Measurements from ENCODE around the gene VAV2. TPM values are rescaled to one million over a fixed set of nuclear protein-coding genes. Genes with fewer than 3 reads are reported as not detected.

Gene VAV2
- total RNA-seq, 1 experiment from 2014 or later: 30.7 TPM

- H3K27ac Mint-ChIP-seq (ENCODE audit: unreplicated experiment): no peak overlapping the region
- H3K27me3 Mint-ChIP-seq (ENCODE audit: unreplicated experiment): no peaks in the 10 kb centered on the region
- intact Hi-C loops (cut with micrococcal nuclease; ENCODE audit: unreplicated experiment): no loop called here
- no peaks in the 10 kb centered on the region for H3K9me3 Mint-ChIP-seq (ENCODE audit: low read depth, unreplicated experiment)
- peaks cover 9% of the 10 kb centered on the region for H3K4me1 Mint-ChIP-seq (ENCODE audit: low read depth, unreplicated experiment)
- no peak overlapping the region for H3K4me3 Mint-ChIP-seq (ENCODE audit: low read depth, unreplicated experiment)
- DNase-seq: no peak
- TF ChIP-seq CTCF (IDR thresholded peaks at IDR 0.05; ENCODE audit: unreplicated experiment): no peak
- CTCF ChIA-PET: interaction anchor here (0.6 kb wide), 1 partner anchor 64 kb away, joined by 4 read pairs; no protein-coding TSS in a partner anchor
- BruUV-seq (replicated peaks): no TSS peak
- H3K36me3 Mint-ChIP-seq (ENCODE audit: insufficient read depth, unreplicated experiment): peaks cover 7% of the 10 kb centered on the region
Measured at GRCh38 chr9:133955821-133956411, 36.2 kb downstream of the VAV2 start.

- DNase-seq: no peak
- Mint-ChIP-seq H3K4me1 (ENCODE audit: low read depth, unreplicated experiment) (peaks cover 9% of the 10 kb centered on the region), H3K27me3 (ENCODE audit: unreplicated experiment) (no peaks in the 10 kb centered on the region), H3K9me3 (ENCODE audit: low read depth, unreplicated experiment) (no peaks in the 10 kb centered on the region), H3K4me3 (ENCODE audit: low read depth, unreplicated experiment) (no peak overlapping the region), H3K27ac (ENCODE audit: unreplicated experiment) (no peak overlapping the region), H3K36me3 (ENCODE audit: insufficient read depth, unreplicated experiment) (peaks cover 7% of the 10 kb centered on the region)
- intact Hi-C loops (cut with micrococcal nuclease; ENCODE audit: unreplicated experiment): no loop called here
- CTCF ChIA-PET: no interaction called here
- no TSS peak for BruUV-seq (replicated peaks)
- TF ChIP-seq CTCF (IDR thresholded peaks at IDR 0.05; ENCODE audit: unreplicated experiment): no peak
Measured at GRCh38 chr9:133954862-133955529, 37.1 kb downstream of the VAV2 start.

- H3K36me3 Mint-ChIP-seq (ENCODE audit: insufficient read depth, unreplicated experiment): peaks cover 7% of the 10 kb centered on the region
- no peaks in the 10 kb centered on the region for H3K27me3 Mint-ChIP-seq (ENCODE audit: unreplicated experiment)
- no TSS peak for BruUV-seq (replicated peaks)
- H3K4me3 Mint-ChIP-seq (ENCODE audit: low read depth, unreplicated experiment): no peak overlapping the region
- no peak for TF ChIP-seq CTCF (IDR thresholded peaks at IDR 0.05; ENCODE audit: unreplicated experiment)
- no peak for DNase-seq
- H3K27ac Mint-ChIP-seq (ENCODE audit: unreplicated experiment): no peak overlapping the region
- H3K4me1 Mint-ChIP-seq (ENCODE audit: low read depth, unreplicated experiment): peaks cover 9% of the 10 kb centered on the region
- H3K9me3 Mint-ChIP-seq (ENCODE audit: low read depth, unreplicated experiment): no peaks in the 10 kb centered on the region
- CTCF ChIA-PET: no interaction called here
- intact Hi-C loops (cut with micrococcal nuclease; ENCODE audit: unreplicated experiment): no loop called here
Measured at GRCh38 chr9:133953976-133954709, 38.0 kb downstream of the VAV2 start.

GRCh38 chr9:133953621-133953975 lies 38.5 kb downstream of the VAV2 start:
- no TSS peak for BruUV-seq (replicated peaks)
- H3K36me3 Mint-ChIP-seq (ENCODE audit: insufficient read depth, unreplicated experiment): peaks cover 6% of the 10 kb centered on the region
- intact Hi-C loops (cut with micrococcal nuclease; ENCODE audit: unreplicated experiment): no loop called here
- DNase-seq: no peak
- no peaks in the 10 kb centered on the region for H3K27me3 Mint-ChIP-seq (ENCODE audit: unreplicated experiment)
- no peak for TF ChIP-seq CTCF (IDR thresholded peaks at IDR 0.05; ENCODE audit: unreplicated experiment)
- no peaks in the 10 kb centered on the region for H3K9me3 Mint-ChIP-seq (ENCODE audit: low read depth, unreplicated experiment)
- no peak overlapping the region for H3K27ac Mint-ChIP-seq (ENCODE audit: unreplicated experiment)
- no peak overlapping the region for H3K4me3 Mint-ChIP-seq (ENCODE audit: low read depth, unreplicated experiment)
- CTCF ChIA-PET: no interaction called here
- peaks cover 4% of the 10 kb centered on the region for H3K4me1 Mint-ChIP-seq (ENCODE audit: low read depth, unreplicated experiment)

All from Calu3 (cell line).